ENCODE measurements around the gene TOP3A. TPM values are rescaled to one million over a fixed set of nuclear protein-coding genes. Genes with fewer than 3 reads are reported as not detected.
"Not testable (repeated sequence)": the region's sequence is repeated elsewhere in the genome, so short reads cannot be mapped to it uniquely, and the experiment has no call there.

TOP3A gene
- total RNA-seq, result 10 to 100 TPM; 12.3 to 18.1 TPM
- long read RNA-seq, full-length matches to known transcripts, result 8 of 18 reads
- long read RNA-seq, partial matches to known transcripts, result 8 of 18 reads
- long read RNA-seq, other reads (novel, unspliced or antisense), result 2 of 18 reads

DNA sequence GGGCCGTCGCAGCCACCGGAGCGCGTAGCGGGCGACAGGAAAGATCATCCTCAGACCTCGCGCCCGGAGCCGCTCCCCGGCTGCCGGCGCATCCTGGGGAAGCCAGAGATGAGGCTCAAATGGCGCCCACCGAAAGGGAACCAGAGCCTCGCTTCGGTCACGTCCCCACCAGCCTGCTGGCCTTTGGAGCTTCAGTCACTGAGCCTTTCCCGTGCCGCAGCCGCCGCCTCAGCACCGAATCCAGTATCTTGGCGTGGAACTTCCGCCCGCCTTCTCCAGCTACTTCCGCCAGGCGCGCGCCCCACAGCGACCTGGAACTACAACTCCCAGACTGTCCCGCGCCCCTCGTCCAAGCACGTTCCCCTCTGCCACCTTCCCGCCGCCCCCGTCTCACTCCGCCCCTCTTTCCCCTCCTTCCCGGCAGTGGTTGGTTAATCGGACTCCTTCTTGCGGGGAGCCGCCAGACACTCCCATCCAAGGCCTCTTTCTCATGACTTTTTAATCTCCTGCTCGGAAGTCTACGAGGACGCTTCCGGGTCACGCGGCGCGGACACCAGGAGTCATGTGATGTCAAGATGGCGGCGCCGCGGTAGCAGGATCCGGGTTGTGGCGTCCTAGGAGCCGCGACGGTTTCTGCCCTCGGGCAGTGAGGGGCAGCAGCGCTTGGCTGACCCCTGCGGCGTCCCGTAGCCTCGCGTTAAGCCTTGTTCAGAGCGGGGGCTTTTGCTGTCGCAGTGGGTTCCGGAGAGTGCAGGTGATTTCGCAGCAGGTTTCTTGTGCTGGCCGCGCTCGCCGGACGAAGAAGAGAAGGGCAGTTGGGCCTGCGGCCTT is at the start of gene TOP3A, which contains the start of gene SMCR8:
TOP3A (minus strand) TSS at position 264 of the 831 bp plus-strand sequence; CDS start at position 48, 216 bp downstream.
SMCR8 (plus strand) TSS at position 563 of the 831 bp plus-strand sequence. CDS start 497 bp downstream, outside the sequence.
- intact Hi-C loops (cut with DNase I), result loop anchor here in 1 of 2 donors (5.0 to 10.0 kb wide), 2 partner anchors 58 to 90 kb away; partner anchors contain the start of genes FLII and LLGL1
- peak; percentile 98 for DNase-seq
- ATAC-seq, result peak; percentile 98 to 99

DNA sequence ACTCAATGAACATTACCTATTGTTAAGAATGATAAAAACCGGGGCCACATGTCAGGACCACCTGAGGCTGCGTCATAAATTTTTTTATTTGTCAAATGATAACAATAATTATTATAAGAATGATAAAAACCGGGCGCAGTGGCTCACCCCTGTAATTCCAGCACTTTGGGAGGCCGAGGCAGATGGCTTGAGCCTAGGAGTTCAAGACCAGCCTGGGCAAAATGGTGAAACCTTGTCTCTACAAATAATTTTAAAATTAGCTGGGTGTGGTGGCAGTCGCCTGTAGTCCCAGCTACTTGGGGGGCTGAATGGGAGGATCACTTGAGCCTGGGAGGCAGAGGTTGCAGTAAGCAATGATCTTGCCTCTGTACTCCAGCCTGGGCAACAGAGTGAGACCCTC is 49.4 kb upstream of the TOP3A start:
- no peak for DNase-seq
- no peak for ATAC-seq
- intact Hi-C loops (cut with DNase I), result no loop called here

DNA sequence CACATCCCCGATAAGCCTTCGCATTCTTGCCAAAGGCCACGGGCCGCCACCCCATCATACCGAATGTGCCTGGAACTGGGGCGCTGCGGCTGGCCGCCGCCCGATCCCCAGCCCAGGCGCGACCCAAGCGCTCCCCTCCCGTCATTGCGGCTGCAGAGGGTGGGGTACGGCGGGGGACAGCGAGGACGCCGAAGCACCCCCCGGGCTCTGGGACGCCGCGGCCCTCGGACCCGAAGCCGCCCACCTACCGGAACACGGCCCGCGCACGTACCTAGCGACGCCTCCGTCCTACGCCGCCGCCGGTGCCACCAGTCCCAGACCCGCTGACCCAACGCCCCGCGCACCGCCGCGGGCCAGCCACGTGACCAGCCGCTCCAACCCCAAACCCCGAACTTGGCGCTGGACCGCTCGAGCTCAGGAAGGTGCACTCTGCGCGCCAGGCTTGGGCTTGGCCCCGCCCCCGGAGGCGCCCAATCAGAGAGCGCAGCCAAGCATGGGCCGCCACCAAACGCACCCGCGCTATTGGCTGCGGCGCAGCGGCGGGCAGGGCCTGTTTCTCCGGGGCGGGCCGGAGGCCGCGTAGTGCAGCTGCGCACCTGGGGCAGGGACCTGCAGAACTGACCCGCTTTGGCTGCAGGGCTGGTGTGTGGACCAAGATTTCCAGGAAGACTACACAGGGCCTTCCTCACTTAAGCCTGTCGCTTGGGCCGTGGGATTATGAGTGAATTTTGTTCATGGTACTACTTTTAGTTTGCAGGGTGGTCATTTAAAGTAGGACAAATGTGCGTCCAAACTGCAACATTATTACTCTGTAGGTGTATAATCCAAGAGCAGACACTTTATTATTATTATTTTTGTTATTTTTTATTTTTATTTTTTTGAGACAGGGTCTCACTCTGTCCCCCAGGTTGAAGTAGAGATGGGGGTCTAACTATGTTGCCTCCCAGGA is 48.6 kb upstream of the TOP3A start, which contains the start of gene SHMT1:
SHMT1 (minus strand) TSS at position 450 of the 949 bp plus-strand sequence. CDS start 7,569 bp downstream, outside the sequence.
- intact Hi-C loops (cut with DNase I), result no loop called here
- DNase-seq (peak; percentile 95), ATAC-seq (peak; percentile 99 to 100)

DNA sequence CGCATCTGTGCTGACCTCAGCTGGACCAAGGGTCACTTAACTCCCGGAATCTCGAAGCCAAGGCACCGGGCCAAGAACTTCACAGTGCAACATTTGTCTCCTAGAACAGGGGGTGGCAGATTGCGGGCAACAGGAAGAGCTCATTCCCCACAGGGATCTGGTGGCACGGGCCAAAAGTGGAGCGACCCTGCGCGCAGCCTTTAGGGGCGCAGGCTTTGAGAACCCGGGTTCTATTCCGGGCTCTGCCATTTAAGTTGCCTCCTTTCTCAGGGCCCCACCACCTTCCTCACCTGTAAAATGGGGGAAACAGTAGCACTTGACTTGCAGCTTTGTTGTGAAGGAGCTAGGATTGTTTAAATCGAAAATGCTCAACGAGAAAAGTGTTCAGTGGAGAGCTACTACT is 47.9 kb upstream of the TOP3A start:
- intact Hi-C loops (cut with DNase I), result no loop called here
- ATAC-seq (peak; percentile 45 to 54), DNase-seq (peak; percentile 74)

DNA sequence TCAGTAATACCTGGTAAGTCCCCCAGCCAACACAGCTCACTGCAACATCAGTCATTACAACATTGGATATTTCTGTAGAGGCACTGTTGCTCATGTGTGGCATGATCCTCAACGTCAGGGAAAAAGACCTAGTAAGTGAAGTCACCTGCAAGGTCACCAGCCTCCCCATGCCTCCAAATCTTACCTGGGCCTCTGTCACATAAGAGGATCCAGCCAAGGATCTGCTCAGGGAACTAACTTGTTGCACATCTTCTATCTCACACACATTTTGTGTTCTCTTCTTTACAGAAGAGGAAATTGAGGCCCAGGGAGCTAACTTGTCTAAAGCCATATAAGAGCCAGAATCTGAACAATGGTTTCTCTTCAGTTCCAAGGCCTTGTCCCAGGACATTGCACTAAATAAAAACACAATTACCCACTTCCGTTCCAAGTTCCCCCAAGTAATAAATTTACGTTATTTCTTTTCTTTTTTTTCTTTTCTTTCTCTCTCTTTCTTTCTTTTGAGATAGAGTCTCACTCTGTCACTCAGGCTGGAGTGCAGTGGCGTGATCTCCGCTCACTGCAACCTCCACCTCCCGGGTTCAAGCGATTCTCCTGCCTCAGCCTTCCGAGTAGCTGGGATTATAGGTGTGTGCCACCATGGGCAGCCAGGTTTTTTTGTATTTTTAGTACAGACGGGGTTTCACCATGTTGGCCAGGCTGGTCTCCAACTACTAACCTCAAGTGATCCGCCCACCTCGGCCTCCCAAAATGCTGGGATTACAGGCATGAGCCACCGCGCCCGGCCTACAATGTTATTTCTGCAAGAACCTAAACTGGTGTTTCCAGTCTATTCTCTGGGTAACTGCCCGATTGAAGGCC is 47.3 kb upstream of the TOP3A start:
- DNase-seq (no peak), ATAC-seq (no peak)
- intact Hi-C loops (cut with DNase I), result no loop called here

GRCh38 chr17:18360518-18360917 is 45.7 kb upstream of the TOP3A start:
- DNase-seq (no peak), ATAC-seq (no peak)
- intact Hi-C loops (cut with DNase I), result no loop called here

DNA sequence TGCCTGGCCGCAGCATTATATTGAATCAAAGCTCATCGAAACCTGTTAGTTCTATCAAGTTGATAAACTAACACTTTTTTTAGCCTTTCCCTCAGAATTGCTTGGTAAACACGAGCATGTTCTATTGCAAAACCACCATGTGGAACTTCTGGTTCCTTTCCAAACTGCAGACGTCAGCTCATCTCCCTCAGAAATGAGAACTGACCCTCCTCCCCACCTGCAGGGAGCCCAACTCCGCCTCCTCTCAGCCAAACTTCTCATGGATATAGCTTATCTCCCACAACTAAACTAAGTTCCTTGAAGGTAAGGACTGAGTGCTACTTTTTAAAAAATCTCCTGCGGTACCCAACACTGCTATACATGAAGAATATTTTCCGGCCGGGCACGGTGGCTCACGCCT is 41.8 kb upstream of the TOP3A start:
- DNase-seq (peak; percentile 39), ATAC-seq (peak; percentile 57 to 93)
- intact Hi-C loops (cut with DNase I), result no loop called here

GRCh38 chr17:18353541-18353940 is 38.7 kb upstream of the TOP3A start:
- DNase-seq (no peak), ATAC-seq (no peak)
- intact Hi-C loops (cut with DNase I), result no loop called here

DNA sequence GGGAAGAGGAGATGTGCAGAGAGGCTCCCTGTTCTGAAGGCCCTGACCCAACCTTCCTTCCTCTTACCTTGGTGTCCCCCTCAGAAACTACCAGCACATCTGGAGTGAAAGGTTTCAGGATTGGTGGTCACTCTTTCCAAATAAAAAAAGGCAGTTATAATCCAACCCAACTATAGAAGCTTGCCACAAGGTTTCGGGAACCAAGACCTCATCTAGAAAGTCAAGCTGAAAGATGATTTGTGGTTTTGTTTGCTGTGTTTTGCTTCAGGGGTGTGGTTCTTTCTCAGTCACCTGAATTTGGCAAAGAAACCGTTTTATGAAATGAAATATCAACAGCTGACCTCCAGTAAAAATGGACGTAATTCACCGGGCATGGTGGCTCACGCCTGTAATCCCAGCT is 29.2 kb upstream of the TOP3A start:
- intact Hi-C loops (cut with DNase I), result no loop called here
- DNase-seq (no peak), ATAC-seq (no peak)

- no peak for ATAC-seq
- no peak for DNase-seq
- intact Hi-C loops (cut with DNase I), result no loop called here
These were observed 25.1 kb upstream of the TOP3A start for GRCh38 chr17:18339933-18340332.

- intact Hi-C loops (cut with DNase I); ATAC-seq; DNase-seq: not testable (repeated sequence)
These were observed 23.4 kb upstream of the TOP3A start for GRCh38 chr17:18338158-18338557.

- intact Hi-C loops (cut with DNase I), result no loop called here
- DNase-seq (no peak), ATAC-seq (no peak)
These were observed 18.2 kb upstream of the TOP3A start for GRCh38 chr17:18332909-18333489.

GRCh38 chr17:18331879-18332278 is 17.1 kb upstream of the TOP3A start:
- intact Hi-C loops (cut with DNase I), result no loop called here
- ATAC-seq, result peak in 1 of 2 donors; percentile 34
- DNase-seq, result no peak

- intact Hi-C loops (cut with DNase I), result no loop called here
- DNase-seq (no peak), ATAC-seq (no peak)
These were observed 13.9 kb upstream of the TOP3A start for GRCh38 chr17:18328643-18329204.

GRCh38 chr17:18327556-18327955 is 12.8 kb upstream of the TOP3A start:
- no peak for ATAC-seq
- DNase-seq, result no peak
- intact Hi-C loops (cut with DNase I), result no loop called here

- intact Hi-C loops (cut with DNase I), result no loop called here
- ATAC-seq, result no peak
- DNase-seq, result no peak
These were observed 12.3 kb upstream of the TOP3A start for GRCh38 chr17:18327093-18327492.

DNA sequence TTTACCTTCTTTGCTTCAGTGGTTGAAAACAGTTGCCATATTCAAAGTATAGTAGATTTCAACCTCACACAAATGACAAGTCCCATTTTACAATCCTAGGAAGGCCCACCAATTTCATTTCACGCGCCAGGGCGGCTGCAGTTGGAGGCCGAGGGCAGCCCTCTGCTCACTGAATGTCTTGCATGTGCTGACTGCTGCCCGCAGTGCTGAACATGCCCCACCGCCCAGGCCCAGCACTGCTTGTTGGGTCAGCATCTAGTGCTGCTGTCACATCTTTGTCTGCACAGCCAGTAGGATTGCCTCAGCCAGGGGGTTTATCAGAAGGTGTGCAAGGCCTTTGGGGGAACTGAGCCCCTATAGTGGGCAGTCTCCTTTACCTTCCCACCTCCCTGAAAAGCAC is 11.8 kb upstream of the TOP3A start:
- ATAC-seq, result no peak
- intact Hi-C loops (cut with DNase I), result no loop called here
- DNase-seq, result no peak

GRCh38 chr17:18326039-18326438 is 11.2 kb upstream of the TOP3A start:
- DNase-seq, result no peak
- ATAC-seq, result no peak
- intact Hi-C loops (cut with DNase I), result no loop called here

Measured in left cardiac atrium (tissue), 4 donors.